Right lobe of liver (tissue), 4 donors: ENCODE results near the gene ENOX1.

Experiments
- CTCF ChIP-seq, 4 donors: fragments of 200-600 bp in 3 of 4; fragments of 450-650 bp in 1 of 4; IDR thresholded peaks; one replicate each; pipeline versions ENCODE4 v1.5.1 to v1.8.0; 2016 to 2022; ENCODE audit warnings: antibody characterized with exemption in 4 of 4, mild to moderate bottlenecking in 2 of 4
- POLR2A ChIP-seq: fragments of 450-650 bp; IDR thresholded peaks from one replicate; pipeline ENCODE4 v1.6.1; 2017; ENCODE audit warnings: antibody characterized with exemption, mild to moderate bottlenecking
- donor health status: DM: no; HTN: no; CAD: no.
- donor health status: DM: no; HTN: no; CAD: no.
- donor health status: DM: no; HTN: yes; CAD: no.

GRCh38 chr13:43805071-43805468 lies 18.3 kb upstream of the ENOX1 start:
- TF ChIP-seq CTCF (IDR thresholded peaks at IDR 0.05) (no peak), POLR2A (no peak)
